Kidney (tissue), 14 donors: ENCODE results near the gene UTP3. TPM values are rescaled to one million over a fixed set of nuclear protein-coding genes. Genes with fewer than 3 reads are reported as not detected.
"Not testable (repeated sequence)": the region's sequence is repeated elsewhere in the genome, so short reads cannot be mapped to it uniquely, and the experiment has no call there.

ENCODE experiments used
- DNase-seq, 5 donors: peaks; one replicate each; pipeline ENCODE4 v3.0.0-alpha.2; 2013 to 2020
- FAIRE-seq: peaks from 2 replicates; lab custom pipeline; 2012; peaks lifted over from hg19 to GRCh38; lab: Jason Lieb, UNC
- H3K27ac ChIP-seq, 2 donors: one replicate each; pipeline ENCODE4 v1.7.0; 2013; ENCODE audit warnings: low read depth in 2 of 2, low read length in 2 of 2, inconsistent platforms in 1 of 2
- H3K27me3 ChIP-seq: one replicate; pipeline ENCODE4 v1.7.1; 2013; ENCODE audit warnings: low read length, inconsistent platforms; ENCODE audit not compliant: control insufficient read depth, insufficient read depth
- H3K36me3 ChIP-seq, 3 donors: one replicate each; pipeline versions ENCODE4 v1.7.0 to v1.7.1; 2013; ENCODE audit warnings: low read length in 3 of 3, control low read depth in 1 of 3, inconsistent platforms in 1 of 3; ENCODE audit not compliant: insufficient read depth in 3 of 3, control insufficient read depth in 2 of 3
- H3K4me1 ChIP-seq, 3 donors: one replicate each; pipeline versions ENCODE4 v1.7.0 to v1.7.1; 2013; ENCODE audit warnings: low read length in 3 of 3, inconsistent platforms in 1 of 3, low read depth in 1 of 3; ENCODE audit not compliant: control insufficient read depth in 2 of 3, insufficient read depth in 2 of 3
- H3K4me3 ChIP-seq, 3 donors: one replicate each; pipeline versions ENCODE4 v1.7.0 to v1.8.1; 2013; ENCODE audit warnings: low read length in 3 of 3, control low read depth in 1 of 3, inconsistent platforms in 1 of 3
- H3K9ac ChIP-seq, 3 donors: one replicate each; pipeline versions ENCODE4 v1.7.0 to v1.7.1; 2013; ENCODE audit warnings: low read length in 3 of 3, control low read depth in 1 of 3, inconsistent platforms in 1 of 3
- H3K9me3 ChIP-seq, 3 donors: one replicate each; pipeline versions ENCODE4 v1.7.0 to v1.7.1; 2013; ENCODE audit warnings: low read length in 3 of 3, control low read depth in 1 of 3, inconsistent platforms in 1 of 3; ENCODE audit not compliant: control insufficient read depth in 2 of 3, insufficient read depth in 1 of 3
- CTCF ChIP-seq: IDR thresholded peaks from 3 replicates; pipeline ENCODE4 v1.5.1; 2012; ENCODE audit warnings: mild to moderate bottlenecking, moderate library complexity, borderline replicate concordance; ENCODE audit not compliant: insufficient read depth; ENCODE audit errors: extremely low read depth
- intact Hi-C: fragments of 100-400 bp; cut with DNase I; formaldehyde crosslinking; loops from one replicate; pipeline ENCODE4 v1.11.1; 2022
- polyA plus RNA-seq: library from polyadenylated mRNA; stranded (reverse); fragments of 350-450 nt; fragmentation: Illumina TruSeq; extraction: RNeasy Lipid Tissue Mini Kit (QIAGEN cat#74804); gene quantifications from one replicate; pipeline ENCODE4 v1.2.3, GENCODE V29; 2014; ENCODE audit warnings: low read depth, low replicate concordance; ENCODE audit not compliant: insufficient read depth
- total RNA-seq: library from RNA; stranded (reverse); fragmentation: NEBNext Ultra II Directional; extraction: Animal tissue kit (Norgen Biotek cat#: 25700); gene quantifications from one replicate; pipeline ENCODE4 v1.2.1, GENCODE V29; 2021
- donor health status: control.
- donor health status: control.
- donor health status: control.
- donor health status: control.
- donor health status: control.
- donor health status: DM: yes; HTN: yes; CAD: no.
- donor health status: Normal renal cell carcinoma (clear cell type).

UTP3 gene
- total and polyA plus RNA-seq, 2 donors from 2014 or later = 25.8 to 28.6 TPM

- no peak overlapping the region for H3K27ac ChIP-seq
- H3K27me3 ChIP-seq = no peaks in the 10 kb centered on the region
- no peak for TF ChIP-seq CTCF
- intact Hi-C loops = no loop called here
- DNase-seq (peak in 2 of 5 donors; percentile 56 to 85), FAIRE-seq (no peak)
- H3K36me3 ChIP-seq = no peaks in the 10 kb centered on the region
- H3K9me3 ChIP-seq = no peaks in the 10 kb centered on the region
- H3K4me1 ChIP-seq = no peaks in the 10 kb centered on the region
- no peak overlapping the region for H3K9ac ChIP-seq
- H3K4me3 ChIP-seq = no peak overlapping the region
Observed at GRCh38 chr4:70680934-70681333, 7.4 kb upstream of the UTP3 start.

- peak in 2 of 5 donors; percentile 10 to 57 for DNase-seq
- no peak overlapping the region for H3K9ac ChIP-seq
- H3K4me1 ChIP-seq = no peaks in the 10 kb centered on the region
- peak; percentile 33 for FAIRE-seq
- H3K9me3 ChIP-seq = no peaks in the 10 kb centered on the region
- intact Hi-C loops = no loop called here
- no peaks in the 10 kb centered on the region for H3K27me3 ChIP-seq
- no peak overlapping the region for H3K27ac ChIP-seq
- TF ChIP-seq CTCF = no peak
- H3K4me3 ChIP-seq = no peak overlapping the region
- no peaks in the 10 kb centered on the region for H3K36me3 ChIP-seq
Observed at GRCh38 chr4:70681704-70682103, 6.6 kb upstream of the UTP3 start.

- H3K27me3 ChIP-seq, intact Hi-C loops, DNase-seq, FAIRE-seq, H3K4me1 ChIP-seq, H3K4me3 ChIP-seq, H3K9ac ChIP-seq, H3K9me3 ChIP-seq, H3K27ac ChIP-seq, H3K36me3 ChIP-seq: not testable (repeated sequence)
Observed at GRCh38 chr4:70682142-70682541, 6.2 kb upstream of the UTP3 start.

- peak overlapping the region; percentile 91 for H3K27ac ChIP-seq
- H3K36me3 ChIP-seq = no peaks in the 10 kb centered on the region
- TF ChIP-seq CTCF = no peak
- H3K9ac ChIP-seq = peak overlapping the region; percentile 69 to 96 (median 75)
- H3K4me3 ChIP-seq = peak overlapping the region; percentile 92 to 99 (median 98)
- H3K4me1 ChIP-seq = peaks cover 0 to 16% (median 13%) of the 10 kb centered on the region in 3 donors
- DNase-seq = peak in 2 of 5 donors; percentile 11 to 60
- no peaks in the 10 kb centered on the region for H3K9me3 ChIP-seq
- H3K27me3 ChIP-seq = no peaks in the 10 kb centered on the region
- FAIRE-seq = no peak
- intact Hi-C loops = no loop called here
Observed at GRCh38 chr4:70687392-70687791, 940 bp upstream of the UTP3 start.
